Gastrocnemius medialis (tissue), 4 donors: ENCODE data around the gene WDR77.

Experiments
- POLR2A ChIP-seq, 2 donors: fragments of 450-650 bp; IDR thresholded peaks; one replicate each; pipeline ENCODE4 v1.6.1; 2017; ENCODE audit warnings: antibody characterized with exemption in 2 of 2, mild to moderate bottlenecking in 2 of 2, moderate library complexity in 2 of 2
- TF ChIP-seq, protein P1 (sequence below), 5 experiments: fragments of 450-650 bp in 3 of 5; fragments of 200-600 bp in 2 of 5; sonication (generic) in 2 of 5; IDR thresholded peaks in 4 of 5; conservative IDR thresholded peaks in 1 of 5; 1 replicate in 4 of 5; 2 replicates in 1 of 5; pipeline ENCODE4 v1.5.1; 2016 to 2019; ENCODE audit warnings: antibody characterized with exemption in 5 of 5, mild to moderate bottlenecking in 3 of 5, moderate library complexity in 3 of 5

DNA sequence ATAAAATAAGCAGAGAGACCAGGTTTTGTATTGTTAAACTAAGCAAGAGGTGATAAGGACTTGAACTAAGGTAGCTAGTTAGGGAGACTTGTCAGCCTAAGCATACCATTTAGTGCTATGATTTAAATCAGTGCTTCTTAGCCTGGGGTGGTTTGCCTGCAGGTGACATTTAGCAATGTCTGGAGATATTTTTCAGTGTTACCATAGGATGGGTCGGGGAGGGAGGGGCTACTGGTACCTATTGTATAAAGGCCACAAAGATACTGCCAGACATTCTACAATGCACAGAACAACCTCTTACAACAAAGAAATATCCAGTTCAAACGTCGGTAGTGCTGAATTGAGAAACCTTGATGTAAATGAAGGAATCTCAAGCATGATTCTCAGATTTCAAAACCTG, 3.5 kb upstream of the WDR77 start:
- TF ChIP-seq, protein P1, sequence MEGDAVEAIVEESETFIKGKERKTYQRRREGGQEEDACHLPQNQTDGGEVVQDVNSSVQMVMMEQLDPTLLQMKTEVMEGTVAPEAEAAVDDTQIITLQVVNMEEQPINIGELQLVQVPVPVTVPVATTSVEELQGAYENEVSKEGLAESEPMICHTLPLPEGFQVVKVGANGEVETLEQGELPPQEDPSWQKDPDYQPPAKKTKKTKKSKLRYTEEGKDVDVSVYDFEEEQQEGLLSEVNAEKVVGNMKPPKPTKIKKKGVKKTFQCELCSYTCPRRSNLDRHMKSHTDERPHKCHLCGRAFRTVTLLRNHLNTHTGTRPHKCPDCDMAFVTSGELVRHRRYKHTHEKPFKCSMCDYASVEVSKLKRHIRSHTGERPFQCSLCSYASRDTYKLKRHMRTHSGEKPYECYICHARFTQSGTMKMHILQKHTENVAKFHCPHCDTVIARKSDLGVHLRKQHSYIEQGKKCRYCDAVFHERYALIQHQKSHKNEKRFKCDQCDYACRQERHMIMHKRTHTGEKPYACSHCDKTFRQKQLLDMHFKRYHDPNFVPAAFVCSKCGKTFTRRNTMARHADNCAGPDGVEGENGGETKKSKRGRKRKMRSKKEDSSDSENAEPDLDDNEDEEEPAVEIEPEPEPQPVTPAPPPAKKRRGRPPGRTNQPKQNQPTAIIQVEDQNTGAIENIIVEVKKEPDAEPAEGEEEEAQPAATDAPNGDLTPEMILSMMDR (IDR thresholded peaks at IDR 0.05 in 4 of 5, conservative IDR thresholded peaks at IDR 0.05 in 1 of 5), result no peak
- no peak for TF ChIP-seq POLR2A (IDR thresholded peaks at IDR 0.05)
